Activated B cell treated with CpG ODN at 0.5 μM for 24 hours (primary cell): ENCODE measurements around the gene PYGO2. TPM values are rescaled to one million over a fixed set of nuclear protein-coding genes. Genes with fewer than 3 reads are reported as not detected.
A peak's percentile ranks its signal among the peaks of the same experiment; 100 is the strongest.

Source experiments
- ATAC-seq: fragments of 200-7000 bp; cut with Tn5 transposase; one replicate; pipeline ENCODE4 v1.10.0; 2021; ENCODE audit warnings: low read depth, mild to moderate bottlenecking, moderate library complexity
- CTCF ChIA-PET: fragments of 350-600 bp; sonication (Branson Sonifier 250); formaldehyde crosslinking; loops from one replicate; lab custom pipeline; 2021; ENCODE audit warnings: antibody characterized with exemption; lab: Charles Lee
- POLR2A ChIA-PET: fragments of 350-600 bp; sonication (Branson Sonifier 250); formaldehyde crosslinking; loops from one replicate; lab custom pipeline; 2021; ENCODE audit warnings: antibody characterized with exemption; lab: Charles Lee
- DNase-seq: peaks from one replicate; pipeline ENCODE4 v3.0.0; 2022
- H3K27ac Mint-ChIP-seq: one replicate; pipeline ENCODE4 v1.8.0; 2020; ENCODE audit warnings: mixed read lengths
- H3K27me3 Mint-ChIP-seq: one replicate; pipeline ENCODE4 v1.8.0; 2021; ENCODE audit warnings: mixed read lengths
- H3K36me3 Mint-ChIP-seq: one replicate; pipeline ENCODE4 v1.8.0; 2021; ENCODE audit warnings: low read depth, mixed read lengths
- H3K4me1 Mint-ChIP-seq: one replicate; pipeline ENCODE4 v1.8.0; 2021; ENCODE audit warnings: mixed read lengths
- H3K4me3 Mint-ChIP-seq: one replicate; pipeline ENCODE4 v1.8.0; 2020; ENCODE audit warnings: mild to moderate bottlenecking, mixed read lengths
- H3K9me3 Mint-ChIP-seq: one replicate; pipeline ENCODE4 v1.8.0; 2020; ENCODE audit warnings: mixed read lengths
- CTCF ChIP-seq: fragments of 200-600 bp; IDR thresholded peaks from one replicate; pipeline ENCODE4 v1.8.0; 2022; ENCODE audit warnings: antibody characterized with exemption, mild to moderate bottlenecking
- intact Hi-C: fragments of 100-400 bp; cut with micrococcal nuclease; formaldehyde crosslinking; loops from one replicate; pipeline ENCODE4 v1.15.1; 2024
- total RNA-seq: library from RNA; stranded (reverse); gene quantifications from 2 replicates; pipeline ENCODE4 v1.2.3, GENCODE V29; 2022

Gene PYGO2
- total RNA-seq, 1 donor from 2014 or later = 38.1 TPM

GRCh38 chr1:154955039-154955717 is 6.4 kb downstream of the PYGO2 start:
- intact Hi-C loops = loop anchor here (1.0 to 5.0 kb wide), 3 partner anchors 19 to 398 kb away; partner anchors contain the start of genes CKS1B and UBE2Q1
- H3K4me3 Mint-ChIP-seq = peak overlapping the region; percentile 91
- ATAC-seq = peak; percentile 63
- H3K4me1 Mint-ChIP-seq = peaks cover 79% of the 10 kb centered on the region
- DNase-seq = no peak
- TF ChIP-seq CTCF = no peak
- POLR2A ChIA-PET = interaction anchor here (0.5 to 6.8 kb wide), 16 partner anchors 11 to 570 kb away, joined by 3 to 52 read pairs (median 6); partner anchors contain the start of genes CKS1B, FLAD1, KCNN3 and KRTCAP2
- no peaks in the 10 kb centered on the region for H3K27me3 Mint-ChIP-seq
- H3K36me3 Mint-ChIP-seq = peaks cover 24% of the 10 kb centered on the region
- H3K9me3 Mint-ChIP-seq = no peaks in the 10 kb centered on the region
- H3K27ac Mint-ChIP-seq = peak overlapping the region; percentile 93
- CTCF ChIA-PET = interaction anchor here (0.9 to 2.3 kb wide), 6 partner anchors 19 to 96 kb away, joined by 3 to 11 read pairs (median 7); partner anchors contain the start of genes ADAM15 and PMVK

- Mint-ChIP-seq H3K4me3 (peak overlapping the region; percentile 91), H3K9me3 (no peaks in the 10 kb centered on the region), H3K36me3 (peaks cover 23% of the 10 kb centered on the region), H3K4me1 (peaks cover 75% of the 10 kb centered on the region), H3K27ac (peak overlapping the region; percentile 93), H3K27me3 (no peaks in the 10 kb centered on the region)
- no peak for TF ChIP-seq CTCF
- ChIA-PET POLR2A (interaction anchor here (0.5 to 6.8 kb wide), 5 partner anchors 12 to 551 kb away, joined by 3 to 52 read pairs (median 6); partner anchors contain the start of gene PMVK), CTCF (interaction anchor here (1.6 to 2.3 kb wide), 3 partner anchors 18 to 96 kb away, joined by 6 to 8 read pairs (median 8); partner anchors contain the start of genes ADAM15 and PMVK)
- intact Hi-C loops = no loop called here
- ATAC-seq (no peak), DNase-seq (no peak)
Observed at GRCh38 chr1:154954541-154954940, 7.0 kb downstream of the PYGO2 start.

- ChIA-PET POLR2A (interaction anchor here (1.4 to 6.8 kb wide), 2 partner anchors 17 to 63 kb away, joined by 3 to 52 read pairs; partner anchors contain the start of gene PMVK), CTCF (interaction anchor here (1.6 kb wide), 1 partner anchor 46 kb away, joined by 8 read pairs; no protein-coding TSS in a partner anchor)
- TF ChIP-seq CTCF = no peak
- intact Hi-C loops = no loop called here
- peak overlapping the region; percentile 93 for H3K27ac Mint-ChIP-seq
- H3K4me1 Mint-ChIP-seq = peaks cover 75% of the 10 kb centered on the region
- no peak overlapping the region for H3K4me3 Mint-ChIP-seq
- no peak for ATAC-seq
- no peaks in the 10 kb centered on the region for H3K9me3 Mint-ChIP-seq
- peaks cover 23% of the 10 kb centered on the region for H3K36me3 Mint-ChIP-seq
- no peaks in the 10 kb centered on the region for H3K27me3 Mint-ChIP-seq
- no peak for DNase-seq
Observed at GRCh38 chr1:154953611-154954038, 8.0 kb downstream of the PYGO2 start.

- peak overlapping the region; percentile 93 for H3K27ac Mint-ChIP-seq
- no peak for DNase-seq
- no peaks in the 10 kb centered on the region for H3K27me3 Mint-ChIP-seq
- CTCF ChIA-PET = interaction anchor here (0.7 to 1.2 kb wide), 5 partner anchors 9 to 489 kb away, joined by 3 to 5 read pairs (median 3); partner anchors contain the start of genes ADAM15 and PYGO2
- intact Hi-C loops = no loop called here
- ATAC-seq = no peak
- H3K36me3 Mint-ChIP-seq = peaks cover 23% of the 10 kb centered on the region
- H3K4me1 Mint-ChIP-seq = peaks cover 72% of the 10 kb centered on the region
- H3K9me3 Mint-ChIP-seq = no peaks in the 10 kb centered on the region
- POLR2A ChIA-PET = interaction anchor here (0.5 to 6.8 kb wide), 5 partner anchors 8 to 183 kb away, joined by 4 to 52 read pairs (median 11); partner anchors contain the start of genes PMVK, PYGO2 and SLC50A1
- TF ChIP-seq CTCF = no peak
- H3K4me3 Mint-ChIP-seq = peak overlapping the region; percentile 39
Observed at GRCh38 chr1:154952664-154953063, 8.9 kb downstream of the PYGO2 start.
